Neutrophil (primary cell): Measurements from ENCODE around the gene FAM47E.
"Not testable (repeated sequence)": the region's sequence is repeated elsewhere in the genome, so short reads cannot be mapped to it uniquely, and the experiment has no call there.

Experiments
- H3K27ac ChIP-seq: fragments of 200-600 bp; sonication (generic); 2 replicates; pipeline ENCODE4 v1.5.1; 2016; ENCODE audit warnings: mild to moderate bottlenecking, moderate library complexity
- H3K27me3 ChIP-seq: fragments of 200-600 bp; sonication (generic); 2 replicates; pipeline ENCODE4 v1.6.0; 2016; ENCODE audit warnings: mild to moderate bottlenecking
- H3K36me3 ChIP-seq: fragments of 200-600 bp; sonication (generic); 2 replicates; pipeline ENCODE4 v1.5.1; 2017
- H3K4me1 ChIP-seq, 2 experiments: fragments of 200-600 bp in 1 of 2; sonication (generic) in 1 of 2; 1 replicate in 1 of 2; 2 replicates in 1 of 2; pipeline versions ENCODE4 v1.5.1 to v1.6.1; 2013 to 2016; ENCODE audit warnings: low read depth in 1 of 2, low read length in 1 of 2, mild to moderate bottlenecking in 1 of 2, moderate library complexity in 1 of 2; ENCODE audit not compliant: control insufficient read depth in 1 of 2, insufficient read depth in 1 of 2
- H3K4me3 ChIP-seq, 2 experiments: fragments of 200-600 bp in 1 of 2; sonication (generic) in 1 of 2; 1 replicate in 1 of 2; 2 replicates in 1 of 2; pipeline ENCODE4 v1.5.1; 2013 to 2016; ENCODE audit warnings: low read depth in 1 of 2, low read length in 1 of 2, mild to moderate bottlenecking in 1 of 2, moderate library complexity in 1 of 2
- H3K9me3 ChIP-seq: fragments of 200-600 bp; sonication (generic); 2 replicates; pipeline ENCODE4 v1.5.1; 2016
- TF ChIP-seq, protein P1 (sequence below): fragments of 200-600 bp; sonication (generic); IDR thresholded peaks from 2 replicates; pipeline ENCODE4 v1.5.1; 2016; ENCODE audit warnings: antibody characterized with exemption

The FAM47E gene

DNA sequence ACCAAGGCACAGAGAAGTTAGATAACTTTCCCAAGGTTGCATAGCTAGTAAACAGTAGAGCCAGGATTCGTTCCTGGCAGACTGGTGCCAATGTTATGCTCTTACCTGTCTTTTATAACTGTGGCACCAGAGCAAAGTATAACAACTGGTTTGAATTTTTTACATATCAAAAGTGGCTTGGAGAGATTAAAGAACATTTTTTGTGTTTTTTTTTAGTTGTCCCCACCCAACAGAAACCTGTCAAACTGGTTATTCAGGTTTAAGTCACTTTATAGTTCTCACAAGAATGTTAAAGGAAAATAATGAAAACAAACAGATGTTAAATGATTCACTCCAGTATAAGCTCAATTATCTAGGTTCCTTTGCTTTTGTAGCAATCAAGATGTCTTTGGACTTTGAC lies 15.6 kb upstream of the FAM47E start:
- Histone ChIP-seq H3K4me1 (no peaks in the 10 kb centered on the region), H3K9me3 (no peaks in the 10 kb centered on the region), H3K4me3 (no peak overlapping the region), H3K27ac (no peak overlapping the region), H3K36me3 (no peaks in the 10 kb centered on the region), H3K27me3 (no peaks in the 10 kb centered on the region)
- TF ChIP-seq, protein P1, sequence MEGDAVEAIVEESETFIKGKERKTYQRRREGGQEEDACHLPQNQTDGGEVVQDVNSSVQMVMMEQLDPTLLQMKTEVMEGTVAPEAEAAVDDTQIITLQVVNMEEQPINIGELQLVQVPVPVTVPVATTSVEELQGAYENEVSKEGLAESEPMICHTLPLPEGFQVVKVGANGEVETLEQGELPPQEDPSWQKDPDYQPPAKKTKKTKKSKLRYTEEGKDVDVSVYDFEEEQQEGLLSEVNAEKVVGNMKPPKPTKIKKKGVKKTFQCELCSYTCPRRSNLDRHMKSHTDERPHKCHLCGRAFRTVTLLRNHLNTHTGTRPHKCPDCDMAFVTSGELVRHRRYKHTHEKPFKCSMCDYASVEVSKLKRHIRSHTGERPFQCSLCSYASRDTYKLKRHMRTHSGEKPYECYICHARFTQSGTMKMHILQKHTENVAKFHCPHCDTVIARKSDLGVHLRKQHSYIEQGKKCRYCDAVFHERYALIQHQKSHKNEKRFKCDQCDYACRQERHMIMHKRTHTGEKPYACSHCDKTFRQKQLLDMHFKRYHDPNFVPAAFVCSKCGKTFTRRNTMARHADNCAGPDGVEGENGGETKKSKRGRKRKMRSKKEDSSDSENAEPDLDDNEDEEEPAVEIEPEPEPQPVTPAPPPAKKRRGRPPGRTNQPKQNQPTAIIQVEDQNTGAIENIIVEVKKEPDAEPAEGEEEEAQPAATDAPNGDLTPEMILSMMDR: no peak

DNA sequence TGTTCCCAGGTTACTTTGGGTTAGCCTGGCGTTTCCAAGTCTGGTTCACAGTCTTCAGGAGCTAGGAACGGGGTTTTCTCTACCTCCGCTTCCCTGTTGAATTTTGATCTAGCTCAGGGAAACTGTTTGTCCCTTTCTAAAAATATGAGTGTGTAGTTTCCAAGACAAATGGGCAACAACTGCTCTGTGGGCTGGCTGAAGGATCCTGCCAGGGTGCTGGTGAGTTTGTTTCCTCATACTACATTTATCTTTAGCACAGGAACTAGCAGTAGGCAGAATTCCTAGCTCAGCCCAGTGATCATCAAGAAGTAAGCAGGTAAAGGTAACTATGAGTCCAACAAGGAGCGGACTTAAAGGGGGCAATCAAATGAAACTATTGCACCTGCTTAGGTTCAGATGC lies 13.3 kb upstream of the FAM47E start:
- H3K4me3 ChIP-seq: no peak overlapping the region
- TF ChIP-seq, protein P1: no peak
- no peaks in the 10 kb centered on the region for H3K4me1 ChIP-seq
- no peaks in the 10 kb centered on the region for H3K36me3 ChIP-seq
- no peaks in the 10 kb centered on the region for H3K9me3 ChIP-seq
- no peaks in the 10 kb centered on the region for H3K27me3 ChIP-seq
- no peak overlapping the region for H3K27ac ChIP-seq

DNA sequence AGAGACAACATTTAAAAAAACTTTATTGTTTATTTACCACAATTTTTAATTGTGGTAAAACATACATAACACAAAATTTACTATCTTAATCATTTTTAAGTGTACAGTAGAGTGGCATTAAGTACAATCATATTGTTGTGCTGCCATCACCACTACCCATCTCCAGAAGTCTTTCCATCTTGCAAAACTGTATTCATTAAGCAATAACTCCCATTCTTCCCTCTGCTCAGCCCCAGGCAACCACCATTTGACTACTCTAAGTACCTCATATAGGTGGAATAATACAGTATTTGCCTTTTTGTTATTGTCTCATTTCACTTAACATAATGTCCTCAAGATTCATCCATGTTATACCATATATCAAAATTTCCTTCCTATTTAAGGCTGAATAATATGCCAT lies 12.8 kb upstream of the FAM47E start:
- Histone ChIP-seq H3K36me3 (no peaks in the 10 kb centered on the region), H3K4me1 (no peaks in the 10 kb centered on the region), H3K27me3 (no peaks in the 10 kb centered on the region), H3K27ac (no peak overlapping the region), H3K9me3 (no peaks in the 10 kb centered on the region), H3K4me3 (no peak overlapping the region)
- TF ChIP-seq, protein P1: no peak

- Histone ChIP-seq H3K9me3 (no peaks in the 10 kb centered on the region), H3K27ac (no peak overlapping the region), H3K4me3 (no peak overlapping the region), H3K4me1 (no peaks in the 10 kb centered on the region), H3K36me3 (no peaks in the 10 kb centered on the region), H3K27me3 (no peaks in the 10 kb centered on the region)
- TF ChIP-seq, protein P1: no peak
Measured at GRCh38 chr4:76240236-76240635, 11.3 kb upstream of the FAM47E start.

GRCh38 chr4:76243877-76244276 lies 7.6 kb upstream of the FAM47E start:
- H3K4me3 ChIP-seq, H3K9me3 ChIP-seq, H3K27ac ChIP-seq, H3K36me3 ChIP-seq, H3K4me1 ChIP-seq: not testable (repeated sequence)
- H3K27me3 ChIP-seq: peaks cover 22% of the 10 kb centered on the region

DNA sequence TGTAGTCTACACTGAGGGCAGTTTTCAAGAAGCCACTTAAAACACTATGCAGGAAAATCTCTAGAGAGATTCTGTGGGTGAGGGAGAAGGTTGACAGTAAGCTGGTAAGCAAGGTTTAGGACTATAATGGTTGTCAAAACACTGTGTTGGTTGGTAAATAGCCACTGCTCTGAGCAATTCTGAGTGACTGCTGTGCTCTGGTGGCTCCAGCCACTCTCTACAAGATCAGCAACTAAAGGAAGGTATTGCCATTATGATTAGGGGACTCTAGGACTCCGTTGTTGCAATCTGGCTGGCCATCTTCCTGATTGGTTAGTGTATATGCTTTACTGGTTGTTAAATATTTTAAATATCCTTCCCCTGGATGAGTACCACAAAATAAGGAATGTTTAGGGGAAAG lies 5.5 kb upstream of the FAM47E start:
- Histone ChIP-seq H3K4me1 (peaks cover 3 to 5% of the 10 kb centered on the region in 2 experiments), H3K27me3 (peaks cover 43% of the 10 kb centered on the region), H3K4me3 (no peak overlapping the region), H3K9me3 (no peaks in the 10 kb centered on the region), H3K36me3 (no peaks in the 10 kb centered on the region), H3K27ac (no peak overlapping the region)
- TF ChIP-seq, protein P1: no peak
